ENCODE data around the gene ATOH7. TPM values are rescaled to one million over a fixed set of nuclear protein-coding genes. Genes with fewer than 3 reads are reported as not detected.

Gene ATOH7
- polyA plus RNA-seq, 1 of the 3 experiments (the other 2 are of a cell fraction) = 0.12 TPM

- H3K36me3 ChIP-seq (replicated peaks in 1 of 2; ENCODE audit: control insufficient read depth in 1 of 2, insufficient read depth in 2 of 2, low read length in 1 of 2) = no peaks in the 10 kb centered on the region
- H3K9me2 ChIP-seq = no peaks in the 10 kb centered on the region
- no peak overlapping the region for H3K4me3 ChIP-seq (ENCODE audit: low read depth in 2 of 2, low read length in 1 of 2)
- H3K4me1 ChIP-seq (ENCODE audit: control insufficient read depth in 1 of 2, insufficient read depth in 2 of 2, low read depth in 1 of 2, low read length in 1 of 2) = no peaks in the 10 kb centered on the region; a peak in 1 of 4 replicates
- H3K4me2 ChIP-seq = no peak overlapping the region
- DNase-seq = no peak
- no peak overlapping the region for H3K27ac ChIP-seq (ENCODE audit: low read depth in 2 of 2, low read length in 1 of 2)
- 46% methylated on average over 2 of the region's 2 CpGs for WGBS (ENCODE audit: low lambda C conversion rate)
- TF ChIP-seq YY1 (IDR thresholded peaks at IDR 0.05; ENCODE audit: low read depth) (no peak), RFX5 (IDR thresholded peaks at IDR 0.05; ENCODE audit: low read length) (no peak), ELF1 (IDR thresholded peaks at IDR 0.05) (no peak), TCF12 (IDR thresholded peaks at IDR 0.05) (no peak), FOXJ3 (CRISPR knock-in tag; IDR thresholded peaks at IDR 0.05) (no peak), NRF1 (IDR thresholded peaks at IDR 0.05; ENCODE audit: low read depth, low read length) (no peak)
- no peaks in the 10 kb centered on the region for H3K79me2 ChIP-seq (ENCODE audit: insufficient read depth)
- no peaks in the 10 kb centered on the region for H3K27me3 ChIP-seq (ENCODE audit: insufficient read depth)
- ChIA-PET POLR2A (no interaction called here), CTCF (interaction anchor here (1.2 kb wide), 1 partner anchor 30 kb away, joined by 4 read pairs; no protein-coding TSS in a partner anchor)
- no peaks in the 10 kb centered on the region for H4K20me1 ChIP-seq (ENCODE audit: insufficient read depth)
- H2AFZ ChIP-seq (ENCODE audit: low read depth) = no peak overlapping the region
- no peaks in the 10 kb centered on the region for H3F3A ChIP-seq (replicated peaks; ENCODE audit: insufficient read depth)
- H3K9me3 ChIP-seq = no peaks in the 10 kb centered on the region
- H3K9ac ChIP-seq = no peak overlapping the region
Observed at GRCh38 chr10:68269562-68270290, 37.8 kb upstream of the ATOH7 start.

- Histone ChIP-seq H3K27ac (ENCODE audit: low read depth in 2 of 2, low read length in 1 of 2) (no peak overlapping the region), H3K4me1 (ENCODE audit: control insufficient read depth in 1 of 2, insufficient read depth in 2 of 2, low read depth in 1 of 2, low read length in 1 of 2) (peaks cover 0 to 2% of the 10 kb centered on the region in 2 experiments; a peak in 1 of 4 replicates), H3K27me3 (ENCODE audit: insufficient read depth) (no peaks in the 10 kb centered on the region), H3K9me3 (no peaks in the 10 kb centered on the region), H3K4me3 (ENCODE audit: low read depth in 2 of 2, low read length in 1 of 2) (no peak overlapping the region), H3K36me3 (replicated peaks in 1 of 2; ENCODE audit: control insufficient read depth in 1 of 2, insufficient read depth in 2 of 2, low read length in 1 of 2) (no peaks in the 10 kb centered on the region), H4K20me1 (ENCODE audit: insufficient read depth) (no peaks in the 10 kb centered on the region), H3F3A (replicated peaks; ENCODE audit: insufficient read depth) (no peaks in the 10 kb centered on the region), H3K79me2 (ENCODE audit: insufficient read depth) (no peaks in the 10 kb centered on the region), H3K9ac (no peak overlapping the region), H2AFZ (ENCODE audit: low read depth) (no peak overlapping the region), H3K9me2 (no peaks in the 10 kb centered on the region), H3K4me2 (no peak overlapping the region)
- ChIA-PET POLR2A (interaction anchor here (0.7 kb wide), 1 partner anchor 72 kb away, joined by 3 read pairs; the partner anchor contains the start of gene PBLD), CTCF (interaction anchor here (1.1 to 1.2 kb wide), 2 partner anchors 30 to 37 kb away, joined by 3 read pairs; no protein-coding TSS in a partner anchor)
- WGBS (ENCODE audit: low lambda C conversion rate) = 75% methylated on average over 7 of the region's 8 CpGs
- TF ChIP-seq USF2 (IDR thresholded peaks at IDR 0.05; ENCODE audit: borderline replicate concordance, low read depth, low read length) = no peak
- no peak for TF ChIP-seq NRF1 (IDR thresholded peaks at IDR 0.05; ENCODE audit: low read depth, low read length)
- TF ChIP-seq CHD2 (IDR thresholded peaks at IDR 0.05; ENCODE audit: low read length, partially characterized antibody) = no peak
- no peak for TF ChIP-seq RXRA (IDR thresholded peaks at IDR 0.05; ENCODE audit: borderline replicate concordance, low read depth)
- TF ChIP-seq EZH2phosphoT487 (IDR thresholded peaks at IDR 0.05; ENCODE audit: borderline replicate concordance, low read depth) = no peak
- TF ChIP-seq RFX5 (IDR thresholded peaks at IDR 0.05; ENCODE audit: low read length) = no peak
- TF ChIP-seq FOSL2 (IDR thresholded peaks at IDR 0.05; ENCODE audit: borderline replicate concordance, low read depth) = no peak
- TF ChIP-seq ZBTB33 (IDR thresholded peaks at IDR 0.05; ENCODE audit: borderline replicate concordance, low read depth) = no peak
- TF ChIP-seq MAX (IDR thresholded peaks at IDR 0.05; ENCODE audit: low read depth) = no peak
- TF ChIP-seq JUND (IDR thresholded peaks at IDR 0.05) = no peak
- TF ChIP-seq SIN3A (IDR thresholded peaks at IDR 0.05; ENCODE audit: borderline replicate concordance, low read depth, low read length) = no peak
- no peak for DNase-seq
Observed at GRCh38 chr10:68261132-68261856, 29.4 kb upstream of the ATOH7 start.

Measured in SK-N-SH (cell line).